NCI-H2029 treated with DMSO at 0.1 percent for 48 hours (cell line): ENCODE measurements around the gene ANK3.
A peak's percentile ranks its signal among the peaks of the same experiment; 100 is the strongest.

Source experiments
- DNase-seq: peaks from one replicate; lab custom pipeline; 2025; lab: John Stamatoyannopoulos, UW

The ANK3 gene

DNA sequence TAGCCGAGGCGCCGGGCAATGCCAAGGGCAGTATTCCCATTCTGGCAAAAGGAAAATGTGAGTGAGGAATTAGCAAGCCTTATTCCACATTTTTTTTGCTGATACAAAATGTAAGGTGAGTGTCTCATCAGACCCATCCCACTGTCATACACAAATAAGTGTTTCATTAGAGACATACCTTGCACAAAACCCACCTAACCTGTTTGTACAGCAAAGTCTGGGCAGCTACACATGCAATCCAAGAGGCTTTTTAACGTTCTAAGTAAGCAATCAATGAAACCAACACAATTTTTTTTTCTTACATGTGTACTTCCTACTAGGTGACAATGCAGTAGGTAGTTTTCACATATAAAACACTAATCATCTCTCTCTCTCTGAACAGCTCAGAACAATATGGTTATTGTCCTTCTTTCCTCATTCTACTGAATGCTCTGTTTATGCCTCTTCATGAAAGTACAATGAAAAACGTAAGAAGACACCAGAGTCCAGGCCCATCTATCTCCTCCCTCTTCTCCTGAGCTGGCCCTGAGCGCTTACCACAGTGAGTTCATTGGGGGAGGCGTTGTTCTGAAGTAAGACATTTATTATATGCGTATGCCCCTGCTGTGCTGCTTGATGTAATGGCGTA, 217.2 kb downstream of the ANK3 start:
- peak; percentile 75 for DNase-seq

DNA sequence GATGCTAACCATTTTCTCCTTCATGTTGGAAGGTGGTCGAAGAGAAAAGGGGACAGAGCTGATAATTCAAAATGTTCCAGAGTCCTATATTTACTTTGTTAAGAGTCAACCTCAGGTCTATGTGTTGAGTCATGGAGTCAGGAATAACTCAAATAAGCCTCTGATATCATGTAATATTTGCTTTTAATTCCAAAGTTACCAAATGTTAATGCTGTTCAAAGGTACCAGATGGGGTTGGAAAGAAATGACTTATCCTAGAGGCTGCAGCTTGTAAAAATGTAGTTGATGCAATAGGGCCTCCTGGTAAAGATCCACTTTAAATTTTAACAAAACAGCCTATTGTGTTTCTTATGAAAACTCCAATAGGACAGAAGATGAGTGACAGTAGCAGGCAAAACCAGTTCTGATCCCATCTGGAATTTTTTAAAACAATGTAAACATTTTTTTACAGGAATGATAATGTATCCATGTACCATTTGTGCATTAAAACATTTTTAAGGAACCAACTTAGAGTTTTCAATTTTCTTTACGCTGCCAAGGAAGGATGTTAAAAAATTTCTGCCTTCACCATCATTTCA, 218.2 kb downstream of the ANK3 start:
- DNase-seq, result no peak

DNA sequence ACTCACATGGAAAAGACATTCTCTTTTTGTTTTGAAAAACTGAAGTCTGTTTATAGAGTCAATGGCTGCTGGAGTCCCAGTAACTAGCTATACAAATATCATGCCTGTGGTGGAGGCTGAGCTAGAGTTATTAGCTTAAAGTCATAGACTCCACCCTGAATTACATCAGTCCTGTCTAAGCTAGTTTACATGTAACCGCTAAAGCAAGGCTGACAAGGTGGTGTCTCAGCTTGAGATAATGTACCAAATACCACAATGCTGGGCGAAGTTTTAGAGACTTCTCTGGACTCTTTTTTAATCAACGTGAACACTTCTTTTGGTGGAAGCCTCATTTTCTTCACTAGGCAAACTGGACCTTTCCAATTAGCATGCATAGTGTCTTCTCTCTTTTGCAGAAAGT, 219.4 kb downstream of the ANK3 start:
- DNase-seq, result no peak

DNA sequence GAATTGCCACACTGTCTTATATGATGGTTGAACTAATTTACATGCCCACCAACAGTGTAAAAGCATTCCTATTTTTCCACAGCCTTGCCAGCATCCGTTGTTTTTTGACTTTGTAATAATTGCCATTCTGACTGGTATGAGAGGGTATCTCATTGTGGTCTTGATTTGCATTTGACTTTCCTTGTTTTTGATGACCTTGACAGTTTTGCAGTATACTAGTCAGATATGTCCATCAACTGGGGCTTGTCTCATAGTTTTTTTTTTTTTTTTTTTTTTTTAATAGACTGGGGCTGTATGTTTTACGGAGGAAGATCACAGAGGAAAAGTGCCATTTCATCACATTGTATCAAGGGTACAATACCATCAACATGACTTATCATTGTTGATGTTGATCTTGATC, 220.6 kb downstream of the ANK3 start:
- DNase-seq, result no peak

DNA sequence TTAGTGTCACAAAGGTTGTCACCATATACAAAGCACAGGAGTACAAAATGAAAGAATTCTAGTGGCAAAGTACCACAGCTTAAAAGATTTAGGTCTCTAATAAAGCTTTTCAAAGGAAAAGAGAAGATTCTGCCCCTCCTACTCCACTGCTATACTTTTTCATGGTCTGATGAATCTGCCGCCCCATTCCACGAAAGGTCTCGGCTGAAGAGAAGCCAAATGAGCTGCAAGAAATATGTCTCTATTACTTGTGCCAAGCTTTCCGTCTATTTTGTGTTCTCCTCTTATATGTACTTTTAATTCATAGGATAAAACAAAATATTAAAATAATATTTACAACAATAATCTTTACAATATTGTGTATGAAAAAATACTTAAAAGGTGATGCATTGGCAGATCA, 222.6 kb downstream of the ANK3 start:
- no peak for DNase-seq

DNA sequence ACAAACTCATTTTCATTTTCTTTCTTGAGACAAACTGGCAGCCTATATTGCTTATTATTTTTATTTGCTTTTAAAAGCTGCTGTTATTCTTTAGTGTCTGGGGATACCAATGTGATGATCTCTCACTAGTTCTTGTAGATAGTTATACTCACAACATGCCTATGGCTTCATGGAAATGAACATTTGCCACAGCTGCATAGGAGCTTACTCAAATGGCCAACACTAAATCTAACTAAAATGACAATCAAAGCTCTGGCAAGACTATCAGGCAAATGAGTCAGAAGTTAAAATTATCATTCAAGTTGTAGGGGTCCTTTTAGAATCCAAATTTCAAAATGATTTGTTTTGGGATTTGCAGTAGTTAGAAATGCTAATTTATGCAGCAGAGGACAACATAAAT, 225.9 kb downstream of the ANK3 start:
- DNase-seq, result no peak

DNA sequence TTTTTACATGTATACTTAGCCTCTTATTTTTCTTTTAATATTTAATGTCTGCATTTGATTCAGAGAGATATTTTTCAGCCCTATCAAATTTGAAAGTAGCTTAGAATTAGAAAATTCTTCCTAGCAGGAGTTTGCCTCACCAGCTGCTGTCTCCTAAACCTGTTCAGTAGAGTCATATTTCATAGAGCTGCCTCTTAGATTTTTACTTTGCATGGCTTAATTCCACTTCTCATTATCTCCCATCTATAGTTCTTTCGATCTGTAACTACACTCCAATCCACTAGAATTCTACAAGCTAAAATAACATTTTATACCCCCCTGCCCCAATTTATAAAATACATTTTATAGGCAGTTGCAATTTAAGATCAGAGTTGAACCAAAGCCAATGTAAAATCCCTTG, 227.0 kb downstream of the ANK3 start:
- DNase-seq, result no peak

DNA sequence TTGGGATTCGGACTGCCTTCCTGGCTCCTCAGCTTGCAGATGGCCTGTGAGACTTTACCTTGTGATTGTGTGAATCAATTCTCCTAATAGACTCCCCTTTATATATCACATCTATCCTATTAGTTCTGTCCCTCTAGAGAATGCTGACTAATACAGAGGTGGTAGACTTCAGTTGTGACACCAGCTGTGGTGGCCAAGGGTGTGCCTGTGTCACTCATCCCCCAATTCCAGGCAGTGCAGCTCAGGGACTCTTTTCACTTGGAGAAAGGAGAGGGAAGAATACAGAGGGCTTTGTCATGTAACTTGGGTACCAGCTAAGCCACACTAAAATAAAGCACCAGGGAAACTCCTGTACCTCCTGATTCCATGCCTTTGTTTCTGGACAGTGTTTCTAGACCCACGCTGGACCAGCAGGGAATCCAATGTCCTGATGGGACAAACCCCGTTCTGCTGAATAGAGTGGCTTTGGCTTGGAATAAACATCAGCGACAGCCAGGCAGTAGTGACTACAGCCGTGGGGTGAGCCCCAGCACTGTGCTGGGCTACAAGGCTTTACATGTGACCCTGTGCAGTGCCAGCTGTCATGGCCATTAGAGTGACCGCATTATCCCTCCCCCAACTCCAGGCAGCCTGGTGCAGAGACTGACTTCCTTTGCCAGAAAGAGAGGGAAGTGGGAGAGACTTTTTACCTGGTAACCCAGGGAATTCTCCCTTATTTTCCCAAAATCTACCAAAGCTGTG, 233.6 kb downstream of the ANK3 start:
- no peak for DNase-seq

DNA sequence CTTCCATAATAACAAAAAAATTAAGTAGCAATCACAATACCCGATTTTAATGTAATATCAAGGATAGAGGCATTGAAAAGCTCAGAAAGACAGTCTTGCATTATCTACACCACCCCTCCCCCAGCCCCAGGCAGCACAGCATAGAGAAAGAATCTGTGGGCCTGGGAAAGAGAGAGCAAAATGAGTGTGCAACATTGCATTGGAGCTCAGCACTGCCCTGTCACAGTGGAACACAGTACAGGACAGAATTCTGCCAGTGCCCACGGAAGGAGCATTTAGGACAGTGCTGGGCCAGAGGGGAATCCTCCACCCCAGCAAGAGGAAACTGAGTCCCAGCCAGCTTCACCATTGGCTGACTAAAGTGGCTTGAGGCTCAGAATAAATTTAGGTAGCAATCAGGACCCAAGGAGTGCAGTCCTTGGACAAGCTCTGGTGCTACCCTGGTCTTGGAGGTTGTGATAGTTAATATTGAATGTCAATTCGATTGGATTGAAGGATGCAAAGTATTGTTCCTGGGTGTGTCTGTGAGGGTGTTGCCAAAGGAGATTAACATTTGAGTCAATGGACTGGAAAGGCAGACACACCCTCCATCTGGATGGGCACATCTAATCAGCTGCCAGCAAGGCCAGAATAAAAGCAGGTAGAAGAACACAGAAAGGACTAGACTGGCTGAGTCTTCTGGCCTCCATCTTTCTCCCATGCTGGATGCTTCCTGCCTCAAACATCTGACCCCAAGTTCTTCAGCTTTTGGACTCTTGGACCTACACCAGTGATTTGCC, 234.4 kb downstream of the ANK3 start:
- DNase-seq, result no peak

DNA sequence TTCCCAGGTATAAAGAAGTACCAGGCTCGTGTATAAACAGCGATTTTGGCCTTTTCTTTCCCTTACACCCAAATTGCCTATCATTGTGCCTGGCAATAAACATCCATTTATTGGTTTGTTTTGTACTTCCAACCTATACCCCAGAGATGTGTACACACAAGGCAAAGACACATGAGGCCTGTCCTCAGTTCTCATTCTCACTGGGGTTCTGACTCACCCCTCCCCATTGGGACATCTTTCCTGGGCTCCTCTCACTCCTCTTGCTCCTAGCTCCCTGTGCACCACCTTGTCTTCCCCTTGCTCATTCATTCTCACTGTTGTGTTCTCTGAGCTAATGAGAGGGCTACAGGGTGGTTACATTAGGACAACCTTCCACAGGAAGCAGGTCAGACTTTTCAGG, 240.7 kb downstream of the ANK3 start:
- DNase-seq, result no peak

DNA sequence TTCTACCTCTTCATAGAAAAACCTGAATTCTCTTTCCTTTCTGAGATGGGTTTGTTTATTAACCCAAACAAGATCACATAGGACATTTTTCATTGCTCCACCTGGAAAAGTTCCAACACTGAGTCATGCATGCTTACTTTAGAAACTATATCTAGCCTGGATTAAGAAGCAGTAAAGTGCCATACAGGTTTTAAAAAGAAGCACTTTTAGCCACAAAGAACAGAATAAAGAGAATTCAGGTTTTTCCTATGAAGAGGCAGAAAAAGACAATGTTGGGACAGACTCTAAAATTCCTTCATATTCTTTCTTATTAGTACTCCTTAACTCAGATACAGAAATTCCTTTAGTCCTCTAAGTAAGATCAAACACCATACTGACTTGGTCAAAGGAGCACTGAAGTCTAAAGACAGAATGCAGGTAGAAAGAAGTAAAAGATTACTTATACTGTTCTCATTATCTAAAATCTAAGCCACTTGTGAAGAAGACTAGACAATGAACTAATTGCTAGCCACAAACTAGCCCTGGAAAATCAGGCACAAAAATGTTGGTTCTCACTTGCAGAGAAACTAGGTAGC, 241.3 kb downstream of the ANK3 start:
- DNase-seq, result no peak

DNA sequence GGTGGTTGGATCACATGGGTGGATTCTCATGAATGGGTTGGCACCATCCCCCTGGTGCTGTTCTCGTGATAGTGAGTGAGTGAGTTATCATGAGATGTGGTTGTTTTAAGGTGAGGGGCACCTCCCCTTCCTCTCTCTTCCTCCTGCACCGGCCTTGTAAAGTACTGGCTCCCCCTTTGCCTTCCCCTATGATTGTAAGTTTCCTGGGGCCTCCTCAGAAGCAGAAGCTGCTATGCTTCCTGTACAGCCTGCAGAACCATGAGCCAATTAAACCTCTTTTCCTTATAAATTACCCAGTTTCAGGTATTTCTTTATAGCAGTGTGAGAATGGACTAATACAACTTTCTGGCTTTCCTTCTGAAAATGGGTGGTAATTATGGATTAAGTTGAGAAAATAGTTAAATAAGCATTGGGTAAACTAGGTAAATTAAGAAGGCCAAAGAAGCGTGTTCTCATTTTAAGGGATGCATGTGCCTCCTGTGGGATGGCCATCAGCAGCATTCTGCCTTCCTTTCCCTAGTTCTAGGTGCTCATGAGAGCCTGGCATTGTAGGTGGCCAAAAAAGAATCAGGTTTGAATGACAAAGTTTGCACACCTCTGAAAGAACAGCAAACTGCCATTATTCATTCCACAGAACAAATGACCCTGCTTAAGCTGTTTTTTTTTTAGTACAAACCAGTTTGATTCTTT, 242.0 kb downstream of the ANK3 start:
- no peak for DNase-seq

DNA sequence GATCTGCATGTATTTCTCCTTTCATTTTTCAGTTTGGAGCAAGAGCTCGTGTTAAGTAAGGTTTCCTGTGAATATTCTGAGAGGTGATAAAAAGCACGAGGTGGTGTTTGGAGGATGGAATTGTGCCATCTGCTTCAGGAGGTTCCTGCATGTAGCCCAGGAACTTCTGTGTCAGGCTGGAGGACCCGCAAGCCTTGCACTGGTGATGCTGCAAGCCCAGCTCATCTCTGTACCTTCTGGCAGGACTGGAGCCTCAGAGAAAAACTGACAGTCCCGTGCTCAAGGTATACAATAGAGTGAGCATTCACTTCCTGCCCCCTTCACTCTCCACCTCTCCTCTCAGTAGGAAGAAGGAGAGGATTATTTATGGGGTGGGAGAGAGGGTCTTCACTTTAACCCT, 242.7 kb downstream of the ANK3 start:
- no peak for DNase-seq

DNA sequence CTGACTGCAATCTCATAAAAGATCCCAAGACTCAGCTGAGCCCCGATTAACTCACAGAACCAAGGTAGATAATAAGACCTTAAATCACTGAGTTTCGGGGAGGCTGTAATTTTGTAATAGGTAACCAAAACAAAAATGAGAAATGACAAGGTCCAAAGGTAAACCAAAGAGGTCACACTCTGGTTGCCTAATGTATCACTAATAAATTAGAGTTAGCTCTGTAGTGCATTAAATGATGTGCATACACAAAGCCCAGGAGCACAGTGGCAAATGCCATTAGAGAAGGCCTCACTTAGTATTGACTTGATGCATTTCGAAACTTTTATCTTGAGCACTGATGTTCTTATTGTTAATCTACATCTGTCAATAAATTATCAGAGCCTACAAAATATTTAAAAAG, 245.6 kb downstream of the ANK3 start:
- no peak for DNase-seq

DNA sequence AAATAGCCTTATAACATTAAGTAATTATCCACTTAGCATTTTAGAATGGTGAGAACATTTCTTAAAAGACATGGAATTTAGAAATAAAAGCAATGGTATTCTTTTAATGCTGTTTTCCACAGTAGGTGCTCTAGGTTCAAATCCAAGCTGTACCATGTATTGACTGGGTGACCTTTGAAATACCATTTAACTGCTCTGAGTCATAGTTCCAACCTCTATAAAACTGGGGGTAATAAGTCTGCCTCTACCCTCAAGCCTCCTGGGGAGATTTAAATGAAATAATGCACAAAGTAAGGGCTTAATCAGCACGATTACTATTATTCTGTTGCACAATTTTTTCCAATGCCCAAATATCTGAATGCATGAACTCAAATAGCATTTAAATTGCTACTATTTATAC, 246.9 kb downstream of the ANK3 start:
- no peak for DNase-seq

DNA sequence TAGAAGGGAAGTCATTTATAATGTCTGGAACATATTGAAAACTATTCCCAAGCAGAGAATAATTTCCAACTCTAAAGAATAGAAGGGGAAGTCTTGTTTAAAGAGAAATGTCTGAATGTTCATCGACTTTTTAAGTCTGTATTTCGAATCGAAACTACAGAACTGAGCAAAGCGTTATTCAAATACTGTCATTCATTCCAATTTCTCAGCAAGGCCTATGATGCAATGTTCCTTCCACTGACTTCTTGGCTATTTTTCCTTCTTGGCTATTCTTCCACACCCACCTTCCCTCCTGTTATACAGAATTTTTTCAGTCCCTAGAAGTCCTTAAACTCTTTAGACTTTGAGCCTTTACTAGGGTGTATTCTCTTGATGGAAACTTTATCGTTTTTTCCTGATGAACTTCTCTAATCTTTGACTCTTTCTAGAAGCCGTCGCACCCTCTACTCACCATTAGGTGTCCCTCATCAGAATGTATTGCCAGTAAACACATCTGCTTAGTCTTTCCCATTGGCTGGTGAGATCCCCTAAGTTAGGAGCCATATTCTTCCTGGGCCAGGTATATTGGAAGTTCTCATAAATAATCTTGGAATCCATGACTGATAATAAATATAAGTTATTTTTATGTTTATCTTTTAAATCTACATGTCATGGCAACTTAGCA, 247.6 kb downstream of the ANK3 start:
- DNase-seq, result no peak

DNA sequence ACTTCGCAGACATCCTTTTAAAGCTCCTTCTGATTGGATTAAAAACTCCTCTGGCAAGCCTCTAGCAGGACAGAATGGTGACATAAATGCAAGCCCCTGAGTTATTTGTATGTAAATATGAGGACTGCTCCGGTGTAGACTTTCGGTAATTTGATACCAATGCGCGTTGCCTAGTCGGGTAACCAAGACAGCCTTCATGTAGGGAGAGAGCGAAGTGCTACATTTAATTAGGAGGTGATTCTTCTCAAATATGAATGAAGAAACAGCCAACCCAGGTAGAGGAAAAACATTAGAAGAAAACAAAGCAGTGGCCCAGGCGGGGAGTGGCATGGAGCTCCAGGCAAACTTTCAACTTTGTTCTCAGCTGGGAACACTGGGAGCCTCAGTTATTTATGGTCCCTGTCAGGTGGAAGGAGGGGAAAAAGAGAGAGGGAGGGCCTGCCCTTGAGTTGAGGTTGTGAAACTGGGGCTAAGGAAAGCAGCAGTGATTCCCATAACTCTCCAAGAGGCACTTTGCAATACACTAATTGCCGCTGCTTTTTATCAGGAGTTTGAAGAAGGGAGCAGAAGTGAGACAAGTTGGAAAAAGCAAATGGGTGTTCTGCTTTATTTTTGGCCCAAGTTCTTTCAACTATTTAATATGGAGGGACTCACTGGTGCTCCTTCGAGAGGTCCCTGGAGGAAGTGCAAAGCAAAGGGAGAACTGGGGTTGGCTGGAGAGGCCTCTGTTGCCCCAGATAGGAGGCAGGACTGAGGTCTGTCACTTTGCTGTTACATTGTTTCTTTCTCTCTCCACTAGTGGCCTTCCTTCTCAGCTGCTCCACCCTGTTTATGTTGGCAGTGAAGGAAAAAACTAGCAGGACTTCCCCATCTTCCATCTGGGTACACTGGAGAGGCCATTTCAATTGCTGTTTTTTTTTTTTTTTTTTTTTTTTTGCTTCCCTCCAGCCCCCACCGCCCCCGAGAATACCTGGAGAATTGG, 248.7 kb downstream of the ANK3 start:
- DNase-seq, result no peak

DNA sequence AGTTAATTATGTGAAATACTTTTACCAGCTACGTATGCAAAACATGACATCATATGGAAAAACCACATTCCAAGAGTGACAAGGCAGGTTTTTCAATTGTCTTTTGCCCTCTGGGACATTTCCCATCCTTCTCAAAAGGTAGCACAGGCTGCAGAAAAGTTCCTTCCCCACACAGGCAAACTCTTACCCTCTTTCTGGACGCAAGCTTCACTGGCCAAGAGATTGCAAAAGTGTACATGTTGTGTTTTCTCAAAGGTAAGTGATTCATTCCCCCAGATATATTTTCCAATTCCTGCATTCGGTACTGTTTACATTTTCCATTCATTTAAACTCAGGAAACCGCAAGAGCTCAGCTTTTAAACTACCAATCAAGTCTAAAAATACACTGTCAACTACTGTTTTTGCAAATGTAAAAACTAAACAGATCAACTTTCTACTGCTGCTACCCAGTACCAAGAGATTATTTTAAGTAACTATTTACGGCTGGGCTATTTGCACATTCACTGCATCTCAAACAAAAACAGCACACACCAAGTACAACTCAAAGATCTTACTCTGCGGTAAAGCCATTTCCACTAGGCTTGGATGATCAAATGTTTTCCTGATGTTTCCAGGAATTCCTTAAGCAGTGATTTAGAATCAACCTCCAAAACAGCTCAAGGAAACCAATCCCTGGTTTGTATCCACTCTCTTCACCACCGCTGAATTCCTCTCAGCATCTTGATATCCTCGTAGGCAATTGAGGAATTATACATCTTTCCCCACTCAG, 249.7 kb downstream of the ANK3 start:
- DNase-seq, result no peak

DNA sequence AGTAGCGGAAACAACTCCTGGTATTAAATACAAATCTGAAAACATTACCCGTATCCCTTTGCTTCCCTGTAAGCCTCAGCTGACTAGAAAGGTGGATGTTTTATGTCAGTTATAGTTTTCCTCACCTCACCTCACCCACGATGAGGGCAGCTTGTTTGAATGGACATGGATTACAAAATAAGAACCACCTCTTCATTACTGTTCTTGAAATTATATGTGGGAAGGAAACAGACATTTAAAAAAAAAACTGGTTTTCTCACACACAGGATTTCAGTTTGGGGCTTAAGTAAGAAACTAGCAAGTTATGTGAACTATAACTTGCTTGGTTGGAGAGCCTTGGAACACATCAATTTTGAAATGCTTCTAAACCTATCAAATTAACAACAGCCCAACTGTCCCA, 250.4 kb downstream of the ANK3 start:
- DNase-seq, result no peak
